ENCODE results near the gene STK24. TPM values are rescaled to one million over a fixed set of nuclear protein-coding genes. Genes with fewer than 3 reads are reported as not detected.

The STK24 gene
- total RNA-seq, 2 donors from 2014 or later = 35.0 to 56.7 TPM

DNA sequence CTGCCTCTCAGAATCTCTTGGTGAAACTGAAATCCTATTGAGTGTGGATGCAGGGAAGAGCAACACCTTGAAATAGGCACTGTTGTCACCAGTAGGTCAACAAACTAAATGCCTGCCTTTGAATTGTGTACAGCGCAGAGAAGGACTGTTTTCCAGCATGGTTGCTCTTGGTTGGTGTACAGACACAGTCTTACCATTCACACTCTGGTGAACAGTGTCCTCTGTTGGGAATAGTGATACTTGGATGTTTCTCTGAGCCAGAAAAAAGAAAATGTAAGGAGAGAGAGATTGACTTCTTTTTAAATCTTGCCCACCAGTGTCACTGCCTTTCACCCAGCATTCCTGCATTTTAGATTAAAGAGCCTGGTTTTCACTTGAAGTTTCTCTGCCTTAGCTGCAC lies 179.7 kb downstream of the STK24 start:
- Histone ChIP-seq H3K27me3 (no peaks in the 10 kb centered on the region), H3K4me3 (no peak overlapping the region), H3K9me3 (no peaks in the 10 kb centered on the region), H3K4me1 (no peaks in the 10 kb centered on the region), H3K27ac (no peak overlapping the region), H3K36me3 (replicated peaks in 1 of 2; ENCODE audit: insufficient read depth in 1 of 2, low read depth in 2 of 2) (peaks cover 0 to 5% of the 10 kb centered on the region in 2 donors)
- ATAC-seq = no peak
- TF ChIP-seq, protein P1, sequence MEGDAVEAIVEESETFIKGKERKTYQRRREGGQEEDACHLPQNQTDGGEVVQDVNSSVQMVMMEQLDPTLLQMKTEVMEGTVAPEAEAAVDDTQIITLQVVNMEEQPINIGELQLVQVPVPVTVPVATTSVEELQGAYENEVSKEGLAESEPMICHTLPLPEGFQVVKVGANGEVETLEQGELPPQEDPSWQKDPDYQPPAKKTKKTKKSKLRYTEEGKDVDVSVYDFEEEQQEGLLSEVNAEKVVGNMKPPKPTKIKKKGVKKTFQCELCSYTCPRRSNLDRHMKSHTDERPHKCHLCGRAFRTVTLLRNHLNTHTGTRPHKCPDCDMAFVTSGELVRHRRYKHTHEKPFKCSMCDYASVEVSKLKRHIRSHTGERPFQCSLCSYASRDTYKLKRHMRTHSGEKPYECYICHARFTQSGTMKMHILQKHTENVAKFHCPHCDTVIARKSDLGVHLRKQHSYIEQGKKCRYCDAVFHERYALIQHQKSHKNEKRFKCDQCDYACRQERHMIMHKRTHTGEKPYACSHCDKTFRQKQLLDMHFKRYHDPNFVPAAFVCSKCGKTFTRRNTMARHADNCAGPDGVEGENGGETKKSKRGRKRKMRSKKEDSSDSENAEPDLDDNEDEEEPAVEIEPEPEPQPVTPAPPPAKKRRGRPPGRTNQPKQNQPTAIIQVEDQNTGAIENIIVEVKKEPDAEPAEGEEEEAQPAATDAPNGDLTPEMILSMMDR (IDR thresholded peaks at IDR 0.05) = peak in 4 of 7 experiments; percentile 28 to 48 (median 32)
- TF ChIP-seq POLR2A (IDR thresholded peaks at IDR 0.05) = no peak
- intact Hi-C loops (cut with DNase I) = no loop called here
- no peak for DNase-seq
- 77 to 94% methylated on average over 1 of the region's 1 CpG for WGBS, 2 donors

- ATAC-seq = no peak
- no peak for DNase-seq
- Histone ChIP-seq H3K4me3 (no peak overlapping the region), H3K27me3 (no peaks in the 10 kb centered on the region), H3K9me3 (no peaks in the 10 kb centered on the region), H3K36me3 (replicated peaks in 1 of 2; ENCODE audit: insufficient read depth in 1 of 2, low read depth in 2 of 2) (peaks cover 0 to 5% of the 10 kb centered on the region in 2 donors), H3K27ac (no peak overlapping the region), H3K4me1 (no peaks in the 10 kb centered on the region)
- TF ChIP-seq, protein P1 (IDR thresholded peaks at IDR 0.05) = no peak
- no peak for TF ChIP-seq POLR2A (IDR thresholded peaks at IDR 0.05)
- 80 to 82% methylated on average over 12 to 16 of the region's 16 CpGs for WGBS, 2 donors
- intact Hi-C loops (cut with DNase I) = no loop called here
Observed at GRCh38 chr13:98396071-98396710, 180.7 kb downstream of the STK24 start.

Other genes starting within 250 kb of the STK24 start
- 10 to 100 TPM in 1 of 2 donors, 1 to 10 TPM in 1; 7.8 to 12.2 TPM for gene SLC15A1, start 175.6 kb upstream of the STK24 start, total RNA-seq